GM12875 (cell line): ENCODE measurements around the gene EPHA3.

Experiments used
- H3K4me3 ChIP-seq: one replicate; pipeline ENCODE4 v1.5.1; 2011; ENCODE audit warnings: low read depth, low read length, control low read depth
- CTCF ChIP-seq: IDR thresholded peaks from 2 replicates; pipeline ENCODE4 v1.5.1; 2011; ENCODE audit warnings: low read depth, mild to moderate bottlenecking, control low read depth, inconsistent platforms, low read length, moderate library complexity, borderline replicate concordance; ENCODE audit not compliant: insufficient read depth

The EPHA3 gene

GRCh38 chr3:89363171-89363570 is 255.8 kb downstream of the EPHA3 start:
- no peak overlapping the region for H3K4me3 ChIP-seq
- TF ChIP-seq CTCF: no peak

GRCh38 chr3:89364314-89364713 is 256.9 kb downstream of the EPHA3 start:
- no peak for TF ChIP-seq CTCF
- no peak overlapping the region for H3K4me3 ChIP-seq

- H3K4me3 ChIP-seq: no peak overlapping the region
- TF ChIP-seq CTCF: no peak
Observed at GRCh38 chr3:89367166-89367565, 259.7 kb downstream of the EPHA3 start.

- H3K4me3 ChIP-seq: no peak overlapping the region
- TF ChIP-seq CTCF: no peak
Observed at GRCh38 chr3:89368846-89369245, 261.4 kb downstream of the EPHA3 start.

GRCh38 chr3:89372456-89372855 is 265.0 kb downstream of the EPHA3 start:
- no peak overlapping the region for H3K4me3 ChIP-seq
- no peak for TF ChIP-seq CTCF

DNA sequence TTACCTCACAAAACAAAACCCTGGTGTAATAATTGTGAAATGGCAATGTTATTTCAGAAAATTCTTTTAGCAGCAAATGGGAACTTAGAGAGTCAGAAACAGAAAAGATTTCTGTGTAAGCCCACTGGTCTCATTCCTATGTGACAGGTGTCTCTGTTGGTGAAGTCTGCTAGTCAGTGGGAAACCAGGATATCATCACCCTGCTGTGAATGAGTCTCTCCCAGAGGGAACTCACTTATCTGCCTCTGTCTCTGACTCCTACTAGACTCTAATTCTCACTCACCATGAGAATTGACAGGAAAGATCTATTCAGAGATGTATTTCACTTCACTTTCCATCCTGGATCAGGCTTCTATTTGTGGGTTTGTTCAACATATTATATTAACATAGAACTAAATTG is 266.0 kb downstream of the EPHA3 start:
- no peak for TF ChIP-seq CTCF
- H3K4me3 ChIP-seq: no peak overlapping the region

DNA sequence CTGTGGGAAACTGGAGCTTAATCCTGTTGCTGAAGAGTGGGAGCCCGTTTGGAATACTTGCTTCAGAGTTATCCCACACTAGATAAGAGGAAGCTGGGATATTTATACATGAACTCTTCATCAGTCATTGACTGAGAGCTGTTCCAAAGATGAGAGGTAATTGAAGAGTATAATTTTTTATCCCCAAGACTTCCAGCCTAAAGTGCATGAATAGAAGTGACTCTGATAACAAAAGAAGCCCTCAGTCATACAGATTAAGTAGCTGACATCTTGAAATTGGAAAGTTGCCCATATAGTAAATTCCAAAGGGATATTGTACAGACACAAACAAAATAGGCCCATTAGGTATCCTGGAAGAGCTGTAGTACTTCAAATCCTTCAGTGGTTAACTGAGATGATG is 268.0 kb downstream of the EPHA3 start:
- H3K4me3 ChIP-seq: no peak overlapping the region
- TF ChIP-seq CTCF: no peak
